ENCODE measurements around the gene PAQR4.
A peak's percentile ranks its signal among the peaks of the same experiment; 100 is the strongest.

Gene PAQR4

DNA sequence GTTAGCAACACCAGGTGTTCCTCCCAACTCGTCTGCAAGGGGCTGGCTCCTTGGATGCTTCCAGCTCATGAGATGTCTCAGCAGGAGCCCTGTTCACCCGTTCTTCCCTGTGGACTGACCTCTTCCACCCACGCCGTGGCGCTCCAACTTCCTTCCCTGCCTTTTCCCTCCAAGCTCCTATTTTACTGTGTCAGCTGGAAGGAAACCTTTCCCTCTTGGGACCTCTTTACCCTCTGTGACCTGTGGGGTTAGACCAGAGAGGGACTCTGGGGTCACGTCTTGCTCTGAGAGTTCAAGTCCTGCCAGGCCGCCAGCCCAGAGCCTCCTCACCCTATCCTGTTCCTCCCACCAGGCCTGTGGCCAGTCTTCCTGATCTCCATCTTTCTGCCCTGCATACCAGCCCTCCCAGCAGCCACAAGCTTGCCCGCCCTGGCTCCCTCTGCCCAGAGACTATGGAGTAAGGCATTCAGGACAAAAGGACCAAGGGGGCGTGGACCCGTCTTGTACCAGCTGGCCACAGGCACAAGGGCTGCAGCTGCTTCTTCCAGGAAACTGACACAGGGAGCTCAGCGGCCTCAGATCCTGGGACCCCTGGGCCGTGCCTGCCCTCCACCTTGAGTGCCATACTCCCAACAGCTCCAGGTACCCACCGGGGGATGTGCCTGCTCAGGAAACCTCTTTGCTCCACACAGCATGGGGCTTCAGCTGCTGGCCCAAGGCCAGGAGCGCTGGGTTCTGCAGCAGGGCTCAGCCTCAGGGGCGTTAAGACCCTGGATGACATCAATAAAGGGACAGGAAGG, 3.0 kb downstream of the PAQR4 start (continued):
- TF ChIP-seq ZBTB8A (tag by site-specific recombination; IDR thresholded peaks at IDR 0.05) (peak; percentile 72; the same call in 1 of the 2 replicates), ZNF530 (tag by site-specific recombination; IDR thresholded peaks at IDR 0.05; ENCODE audit: low read depth) (no peak), ZIC2 (tag by site-specific recombination; IDR thresholded peaks at IDR 0.05) (peak; percentile 81), ZNF214 (tag by site-specific recombination; IDR thresholded peaks at IDR 0.05; ENCODE audit: borderline replicate concordance) (no peak)

DNA sequence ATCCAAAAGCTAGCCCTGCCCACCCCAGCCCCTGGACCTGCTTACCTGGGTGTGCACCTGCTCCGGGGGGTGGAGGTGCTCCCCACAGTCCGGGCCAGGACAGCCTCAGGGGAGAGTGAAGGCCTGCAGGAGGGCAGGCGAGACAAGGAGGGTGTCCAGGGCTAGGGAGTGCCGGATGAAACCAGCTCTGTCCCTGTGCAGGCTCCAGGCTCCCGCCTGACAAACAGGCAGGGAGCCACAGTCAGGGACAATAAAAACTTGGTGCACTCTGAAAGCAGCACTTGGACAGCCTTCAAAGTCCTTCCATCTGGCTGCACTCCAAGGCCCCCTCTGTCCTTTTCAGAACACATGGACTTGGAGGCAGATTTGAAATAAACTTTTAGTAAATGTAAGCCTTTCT, 3.9 kb downstream of the PAQR4 start:
- H3K4me1 ChIP-seq (ENCODE audit: control insufficient read depth, insufficient read depth, low read length): peaks cover 9% of the 10 kb centered on the region
- POLR2A ChIA-PET: interaction anchor here (0.6 to 2.5 kb wide), 7 partner anchors 8 to 90 kb away, joined by 3 to 17 read pairs (median 4); partner anchors contain the start of genes FLYWCH2, HCFC1R1 and TNFRSF12A
- no peaks in the 10 kb centered on the region for H3K9me3 ChIP-seq (ENCODE audit: control insufficient read depth, insufficient read depth, low read depth, low read length)
- CTCF ChIA-PET: no interaction called here
- peaks cover 0 to 73% of the 10 kb centered on the region in 2 experiments; a peak in 1 of 3 replicates for H3K36me3 ChIP-seq (ENCODE audit: control insufficient read depth in 2 of 2, insufficient read depth in 1 of 2, low read length in 2 of 2)
- H3K4me3 ChIP-seq (ENCODE audit: low read depth, low read length): no peak overlapping the region
- H3K27ac ChIP-seq (ENCODE audit: extremely low read depth, low read depth, low read length): peak overlapping the region; percentile 45; the same call in 1 of the 2 replicates
- TF ChIP-seq GLIS1 (tag by site-specific recombination; IDR thresholded peaks at IDR 0.05) (peak; percentile 69), ZNF600 (tag by site-specific recombination; IDR thresholded peaks at IDR 0.05) (peak; percentile 76), ZBTB17 (tag by site-specific recombination; IDR thresholded peaks at IDR 0.05) (peak; percentile 52; the same call in 1 of the 2 replicates), FEZF1 (tag by site-specific recombination; IDR thresholded peaks at IDR 0.05) (0 out of 2 replicates have a peak, but pooled peaks have one; percentile 18), ZNF837 (tag by site-specific recombination; IDR thresholded peaks at IDR 0.05) (0 out of 2 replicates have a peak, but pooled peaks have one; percentile 53), ZIC2 (tag by site-specific recombination; IDR thresholded peaks at IDR 0.05) (peak; percentile 79), ZNF423 (tag by site-specific recombination; IDR thresholded peaks at IDR 0.05) (0 out of 2 replicates have a peak, but pooled peaks have one; percentile 7), OSR2 (tag by site-specific recombination; IDR thresholded peaks at IDR 0.05) (peak; percentile 36), ZNF701 (tag by site-specific recombination; IDR thresholded peaks at IDR 0.05) (no peak)
- TF ChIP-seq, protein P1, sequence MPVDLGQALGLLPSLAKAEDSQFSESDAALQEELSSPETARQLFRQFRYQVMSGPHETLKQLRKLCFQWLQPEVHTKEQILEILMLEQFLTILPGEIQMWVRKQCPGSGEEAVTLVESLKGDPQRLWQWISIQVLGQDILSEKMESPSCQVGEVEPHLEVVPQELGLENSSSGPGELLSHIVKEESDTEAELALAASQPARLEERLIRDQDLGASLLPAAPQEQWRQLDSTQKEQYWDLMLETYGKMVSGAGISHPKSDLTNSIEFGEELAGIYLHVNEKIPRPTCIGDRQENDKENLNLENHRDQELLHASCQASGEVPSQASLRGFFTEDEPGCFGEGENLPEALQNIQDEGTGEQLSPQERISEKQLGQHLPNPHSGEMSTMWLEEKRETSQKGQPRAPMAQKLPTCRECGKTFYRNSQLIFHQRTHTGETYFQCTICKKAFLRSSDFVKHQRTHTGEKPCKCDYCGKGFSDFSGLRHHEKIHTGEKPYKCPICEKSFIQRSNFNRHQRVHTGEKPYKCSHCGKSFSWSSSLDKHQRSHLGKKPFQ (tag by site-specific recombination; IDR thresholded peaks at IDR 0.05): no peak
- TF ChIP-seq, protein P2, sequence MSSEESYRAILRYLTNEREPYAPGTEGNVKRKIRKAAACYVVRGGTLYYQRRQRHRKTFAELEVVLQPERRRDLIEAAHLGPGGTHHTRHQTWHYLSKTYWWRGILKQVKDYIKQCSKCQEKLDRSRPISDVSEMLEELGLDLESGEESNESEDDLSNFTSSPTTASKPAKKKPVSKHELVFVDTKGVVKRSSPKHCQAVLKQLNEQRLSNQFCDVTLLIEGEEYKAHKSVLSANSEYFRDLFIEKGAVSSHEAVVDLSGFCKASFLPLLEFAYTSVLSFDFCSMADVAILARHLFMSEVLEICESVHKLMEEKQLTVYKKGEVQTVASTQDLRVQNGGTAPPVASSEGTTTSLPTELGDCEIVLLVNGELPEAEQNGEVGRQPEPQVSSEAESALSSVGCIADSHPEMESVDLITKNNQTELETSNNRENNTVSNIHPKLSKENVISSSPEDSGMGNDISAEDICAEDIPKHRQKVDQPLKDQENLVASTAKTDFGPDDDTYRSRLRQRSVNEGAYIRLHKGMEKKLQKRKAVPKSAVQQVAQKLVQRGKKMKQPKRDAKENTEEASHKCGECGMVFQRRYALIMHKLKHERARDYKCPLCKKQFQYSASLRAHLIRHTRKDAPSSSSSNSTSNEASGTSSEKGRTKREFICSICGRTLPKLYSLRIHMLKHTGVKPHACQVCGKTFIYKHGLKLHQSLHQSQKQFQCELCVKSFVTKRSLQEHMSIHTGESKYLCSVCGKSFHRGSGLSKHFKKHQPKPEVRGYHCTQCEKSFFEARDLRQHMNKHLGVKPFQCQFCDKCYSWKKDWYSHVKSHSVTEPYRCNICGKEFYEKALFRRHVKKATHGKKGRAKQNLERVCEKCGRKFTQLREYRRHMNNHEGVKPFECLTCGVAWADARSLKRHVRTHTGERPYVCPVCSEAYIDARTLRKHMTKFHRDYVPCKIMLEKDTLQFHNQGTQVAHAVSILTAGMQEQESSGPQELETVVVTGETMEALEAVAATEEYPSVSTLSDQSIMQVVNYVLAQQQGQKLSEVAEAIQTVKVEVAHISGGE (tag by site-specific recombination; conservative IDR thresholded peaks at IDR 0.05; ENCODE audit: low read depth): 0 out of 2 replicates have a peak, but pooled peaks have one; percentile 13
- TF ChIP-seq, protein P3, sequence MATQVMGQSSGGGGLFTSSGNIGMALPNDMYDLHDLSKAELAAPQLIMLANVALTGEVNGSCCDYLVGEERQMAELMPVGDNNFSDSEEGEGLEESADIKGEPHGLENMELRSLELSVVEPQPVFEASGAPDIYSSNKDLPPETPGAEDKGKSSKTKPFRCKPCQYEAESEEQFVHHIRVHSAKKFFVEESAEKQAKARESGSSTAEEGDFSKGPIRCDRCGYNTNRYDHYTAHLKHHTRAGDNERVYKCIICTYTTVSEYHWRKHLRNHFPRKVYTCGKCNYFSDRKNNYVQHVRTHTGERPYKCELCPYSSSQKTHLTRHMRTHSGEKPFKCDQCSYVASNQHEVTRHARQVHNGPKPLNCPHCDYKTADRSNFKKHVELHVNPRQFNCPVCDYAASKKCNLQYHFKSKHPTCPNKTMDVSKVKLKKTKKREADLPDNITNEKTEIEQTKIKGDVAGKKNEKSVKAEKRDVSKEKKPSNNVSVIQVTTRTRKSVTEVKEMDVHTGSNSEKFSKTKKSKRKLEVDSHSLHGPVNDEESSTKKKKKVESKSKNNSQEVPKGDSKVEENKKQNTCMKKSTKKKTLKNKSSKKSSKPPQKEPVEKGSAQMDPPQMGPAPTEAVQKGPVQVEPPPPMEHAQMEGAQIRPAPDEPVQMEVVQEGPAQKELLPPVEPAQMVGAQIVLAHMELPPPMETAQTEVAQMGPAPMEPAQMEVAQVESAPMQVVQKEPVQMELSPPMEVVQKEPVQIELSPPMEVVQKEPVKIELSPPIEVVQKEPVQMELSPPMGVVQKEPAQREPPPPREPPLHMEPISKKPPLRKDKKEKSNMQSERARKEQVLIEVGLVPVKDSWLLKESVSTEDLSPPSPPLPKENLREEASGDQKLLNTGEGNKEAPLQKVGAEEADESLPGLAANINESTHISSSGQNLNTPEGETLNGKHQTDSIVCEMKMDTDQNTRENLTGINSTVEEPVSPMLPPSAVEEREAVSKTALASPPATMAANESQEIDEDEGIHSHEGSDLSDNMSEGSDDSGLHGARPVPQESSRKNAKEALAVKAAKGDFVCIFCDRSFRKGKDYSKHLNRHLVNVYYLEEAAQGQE (tag by site-specific recombination; IDR thresholded peaks at IDR 0.05): peak; percentile 38; the same call in 1 of the 2 replicates
- TF ChIP-seq, protein P4, sequence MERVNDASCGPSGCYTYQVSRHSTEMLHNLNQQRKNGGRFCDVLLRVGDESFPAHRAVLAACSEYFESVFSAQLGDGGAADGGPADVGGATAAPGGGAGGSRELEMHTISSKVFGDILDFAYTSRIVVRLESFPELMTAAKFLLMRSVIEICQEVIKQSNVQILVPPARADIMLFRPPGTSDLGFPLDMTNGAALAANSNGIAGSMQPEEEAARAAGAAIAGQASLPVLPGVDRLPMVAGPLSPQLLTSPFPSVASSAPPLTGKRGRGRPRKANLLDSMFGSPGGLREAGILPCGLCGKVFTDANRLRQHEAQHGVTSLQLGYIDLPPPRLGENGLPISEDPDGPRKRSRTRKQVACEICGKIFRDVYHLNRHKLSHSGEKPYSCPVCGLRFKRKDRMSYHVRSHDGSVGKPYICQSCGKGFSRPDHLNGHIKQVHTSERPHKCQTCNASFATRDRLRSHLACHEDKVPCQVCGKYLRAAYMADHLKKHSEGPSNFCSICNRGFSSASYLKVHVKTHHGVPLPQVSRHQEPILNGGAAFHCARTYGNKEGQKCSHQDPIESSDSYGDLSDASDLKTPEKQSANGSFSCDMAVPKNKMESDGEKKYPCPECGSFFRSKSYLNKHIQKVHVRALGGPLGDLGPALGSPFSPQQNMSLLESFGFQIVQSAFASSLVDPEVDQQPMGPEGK (tag by site-specific recombination; IDR thresholded peaks at IDR 0.05): peak; percentile 39
- TF ChIP-seq, protein P5, sequence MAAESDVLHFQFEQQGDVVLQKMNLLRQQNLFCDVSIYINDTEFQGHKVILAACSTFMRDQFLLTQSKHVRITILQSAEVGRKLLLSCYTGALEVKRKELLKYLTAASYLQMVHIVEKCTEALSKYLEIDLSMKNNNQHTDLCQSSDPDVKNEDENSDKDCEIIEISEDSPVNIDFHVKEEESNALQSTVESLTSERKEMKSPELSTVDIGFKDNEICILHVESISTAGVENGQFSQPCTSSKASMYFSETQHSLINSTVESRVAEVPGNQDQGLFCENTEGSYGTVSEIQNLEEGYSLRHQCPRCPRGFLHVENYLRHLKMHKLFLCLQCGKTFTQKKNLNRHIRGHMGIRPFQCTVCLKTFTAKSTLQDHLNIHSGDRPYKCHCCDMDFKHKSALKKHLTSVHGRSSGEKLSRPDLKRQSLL (tag by site-specific recombination; IDR thresholded peaks at IDR 0.05): 0 out of 2 replicates have a peak, but pooled peaks have one; percentile 30
- TF ChIP-seq, protein P6, sequence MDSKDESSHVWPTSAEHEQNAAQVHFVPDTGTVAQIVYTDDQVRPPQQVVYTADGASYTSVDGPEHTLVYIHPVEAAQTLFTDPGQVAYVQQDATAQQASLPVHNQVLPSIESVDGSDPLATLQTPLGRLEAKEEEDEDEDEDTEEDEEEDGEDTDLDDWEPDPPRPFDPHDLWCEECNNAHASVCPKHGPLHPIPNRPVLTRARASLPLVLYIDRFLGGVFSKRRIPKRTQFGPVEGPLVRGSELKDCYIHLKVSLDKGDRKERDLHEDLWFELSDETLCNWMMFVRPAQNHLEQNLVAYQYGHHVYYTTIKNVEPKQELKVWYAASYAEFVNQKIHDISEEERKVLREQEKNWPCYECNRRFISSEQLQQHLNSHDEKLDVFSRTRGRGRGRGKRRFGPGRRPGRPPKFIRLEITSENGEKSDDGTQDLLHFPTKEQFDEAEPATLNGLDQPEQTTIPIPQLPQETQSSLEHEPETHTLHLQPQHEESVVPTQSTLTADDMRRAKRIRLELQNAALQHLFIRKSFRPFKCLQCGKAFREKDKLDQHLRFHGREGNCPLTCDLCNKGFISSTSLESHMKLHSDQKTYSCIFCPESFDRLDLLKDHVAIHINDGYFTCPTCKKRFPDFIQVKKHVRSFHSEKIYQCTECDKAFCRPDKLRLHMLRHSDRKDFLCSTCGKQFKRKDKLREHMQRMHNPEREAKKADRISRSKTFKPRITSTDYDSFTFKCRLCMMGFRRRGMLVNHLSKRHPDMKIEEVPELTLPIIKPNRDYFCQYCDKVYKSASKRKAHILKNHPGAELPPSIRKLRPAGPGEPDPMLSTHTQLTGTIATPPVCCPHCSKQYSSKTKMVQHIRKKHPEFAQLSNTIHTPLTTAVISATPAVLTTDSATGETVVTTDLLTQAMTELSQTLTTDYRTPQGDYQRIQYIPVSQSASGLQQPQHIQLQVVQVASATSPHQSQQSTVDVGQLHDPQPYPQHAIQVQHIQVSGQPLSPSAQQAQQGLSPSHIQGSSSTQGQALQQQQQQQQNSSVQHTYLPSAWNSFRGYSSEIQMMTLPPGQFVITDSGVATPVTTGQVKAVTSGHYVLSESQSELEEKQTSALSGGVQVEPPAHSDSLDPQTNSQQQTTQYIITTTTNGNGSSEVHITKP (tag by site-specific recombination; IDR thresholded peaks at IDR 0.05): peak; percentile 59; the same call in 1 of the 2 replicates

Data from HEK293 (cell line).